ENCODE results near the gene TTC21A. TPM values are rescaled to one million over a fixed set of nuclear protein-coding genes. Genes with fewer than 3 reads are reported as not detected.
A peak's percentile ranks its signal among the peaks of the same experiment; 100 is the strongest.

Gene TTC21A
- polyA plus RNA-seq, 1 donor (not counting 4 experiments of a cell fraction or from before 2014, with no cell fraction given), result 1.3 TPM

DNA sequence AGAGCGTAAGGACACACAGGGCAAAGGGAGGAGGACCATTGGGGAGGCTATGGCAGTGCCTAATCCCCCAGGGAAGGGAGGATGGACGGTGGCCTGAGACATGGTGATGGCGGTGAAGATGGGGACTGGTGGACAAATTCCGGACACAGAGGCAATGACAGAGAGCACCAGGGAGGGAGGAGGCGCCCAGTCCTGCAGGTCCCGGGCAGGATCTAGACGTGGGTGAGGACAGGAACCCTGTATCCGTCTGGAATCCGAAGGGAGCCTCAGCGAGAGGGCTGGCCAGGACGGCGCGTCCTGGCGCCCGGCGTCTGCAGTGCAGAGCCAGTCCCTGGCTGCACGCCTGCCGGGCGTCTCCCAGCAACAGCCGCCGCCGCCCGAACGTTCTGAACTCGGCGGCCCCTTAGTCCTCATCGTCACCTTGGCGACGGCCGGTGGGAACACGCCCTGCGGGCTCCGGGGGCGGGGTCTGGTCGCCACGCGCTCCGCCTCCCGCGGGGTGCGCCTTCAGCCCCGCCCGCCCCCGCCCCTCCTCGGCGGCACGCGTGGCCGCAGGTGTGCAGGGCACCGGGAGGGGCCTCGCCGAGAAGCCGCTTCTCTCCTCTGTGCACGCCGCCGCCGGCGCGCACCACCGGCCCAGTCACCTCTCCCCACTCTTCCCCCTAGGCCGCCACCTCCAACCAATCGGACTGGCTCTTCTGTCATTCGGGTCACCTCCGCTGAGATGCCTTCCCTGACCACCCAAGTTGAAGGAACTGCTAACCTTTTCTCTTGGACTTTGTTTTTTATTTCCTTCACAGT lies 73.3 kb downstream of the TTC21A start:
- H3K27me3 ChIP-seq (ENCODE audit: control insufficient read depth, extremely low read depth, insufficient read depth, low read length), result no peaks in the 10 kb centered on the region
- H2AFZ ChIP-seq (ENCODE audit: control insufficient read depth, low read length), result peak overlapping the region; percentile 84
- H3K4me1 ChIP-seq (ENCODE audit: control insufficient read depth, extremely low read depth, insufficient read depth, low read length), result peaks cover 22% of the 10 kb centered on the region
- H4K20me1 ChIP-seq (ENCODE audit: control insufficient read depth, extremely low read depth, insufficient read depth, low read length), result no peaks in the 10 kb centered on the region
- peak overlapping the region; percentile 19 to 72 (median 49) for H3K4me3 ChIP-seq (ENCODE audit: control insufficient read depth in 2 of 3, extremely low read depth in 1 of 3, insufficient read depth in 2 of 3, low read depth in 1 of 3, low read length in 3 of 3)
- no peaks in the 10 kb centered on the region for H3K9me1 ChIP-seq (ENCODE audit: control insufficient read depth, extremely low read depth, insufficient read depth, low read length)
- no peaks in the 10 kb centered on the region for H3K9me3 ChIP-seq (ENCODE audit: control insufficient read depth, low read depth, low read length)
- H3K79me2 ChIP-seq (ENCODE audit: control insufficient read depth, insufficient read depth, low read length), result no peaks in the 10 kb centered on the region
- H3K4me2 ChIP-seq (ENCODE audit: control insufficient read depth, extremely low read depth, insufficient read depth, low read depth, low read length), result peak overlapping the region; percentile 80
- dilution Hi-C loops (cut with MboI; ENCODE audit: extremely low pct_ligation_motif_present, low sequenced_read_pairs), result no loop called here
- TF ChIP-seq, protein P1, sequence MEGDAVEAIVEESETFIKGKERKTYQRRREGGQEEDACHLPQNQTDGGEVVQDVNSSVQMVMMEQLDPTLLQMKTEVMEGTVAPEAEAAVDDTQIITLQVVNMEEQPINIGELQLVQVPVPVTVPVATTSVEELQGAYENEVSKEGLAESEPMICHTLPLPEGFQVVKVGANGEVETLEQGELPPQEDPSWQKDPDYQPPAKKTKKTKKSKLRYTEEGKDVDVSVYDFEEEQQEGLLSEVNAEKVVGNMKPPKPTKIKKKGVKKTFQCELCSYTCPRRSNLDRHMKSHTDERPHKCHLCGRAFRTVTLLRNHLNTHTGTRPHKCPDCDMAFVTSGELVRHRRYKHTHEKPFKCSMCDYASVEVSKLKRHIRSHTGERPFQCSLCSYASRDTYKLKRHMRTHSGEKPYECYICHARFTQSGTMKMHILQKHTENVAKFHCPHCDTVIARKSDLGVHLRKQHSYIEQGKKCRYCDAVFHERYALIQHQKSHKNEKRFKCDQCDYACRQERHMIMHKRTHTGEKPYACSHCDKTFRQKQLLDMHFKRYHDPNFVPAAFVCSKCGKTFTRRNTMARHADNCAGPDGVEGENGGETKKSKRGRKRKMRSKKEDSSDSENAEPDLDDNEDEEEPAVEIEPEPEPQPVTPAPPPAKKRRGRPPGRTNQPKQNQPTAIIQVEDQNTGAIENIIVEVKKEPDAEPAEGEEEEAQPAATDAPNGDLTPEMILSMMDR (optimal IDR thresholded peaks at IDR 0.05 in 1 of 3, IDR thresholded peaks at IDR 0.05 in 1 of 3, conservative IDR thresholded peaks at IDR 0.05 in 1 of 3; ENCODE audit: extremely low read depth in 1 of 3, insufficient read depth in 2 of 3, low read length in 3 of 3), result peak in 2 of 3 experiments; percentile 4 to 6
- no peak for TF ChIP-seq EZH2 (IDR thresholded peaks at IDR 0.05; ENCODE audit: low read length)
- no peaks in the 10 kb centered on the region for H3K36me3 ChIP-seq (ENCODE audit: control insufficient read depth in 2 of 2, extremely low read depth in 1 of 2, insufficient read depth in 2 of 2, low read length in 2 of 2)
- peak overlapping the region; percentile 60 for H3K9ac ChIP-seq (ENCODE audit: control insufficient read depth, extremely low read depth, insufficient read depth, low read length)
- peak; percentile 32 for DNase-seq (ENCODE audit: low read depth, low spot score)
- no peak overlapping the region for H3K27ac ChIP-seq (ENCODE audit: control insufficient read depth, insufficient read depth, low read length)
- FAIRE-seq, result no peak

DNA sequence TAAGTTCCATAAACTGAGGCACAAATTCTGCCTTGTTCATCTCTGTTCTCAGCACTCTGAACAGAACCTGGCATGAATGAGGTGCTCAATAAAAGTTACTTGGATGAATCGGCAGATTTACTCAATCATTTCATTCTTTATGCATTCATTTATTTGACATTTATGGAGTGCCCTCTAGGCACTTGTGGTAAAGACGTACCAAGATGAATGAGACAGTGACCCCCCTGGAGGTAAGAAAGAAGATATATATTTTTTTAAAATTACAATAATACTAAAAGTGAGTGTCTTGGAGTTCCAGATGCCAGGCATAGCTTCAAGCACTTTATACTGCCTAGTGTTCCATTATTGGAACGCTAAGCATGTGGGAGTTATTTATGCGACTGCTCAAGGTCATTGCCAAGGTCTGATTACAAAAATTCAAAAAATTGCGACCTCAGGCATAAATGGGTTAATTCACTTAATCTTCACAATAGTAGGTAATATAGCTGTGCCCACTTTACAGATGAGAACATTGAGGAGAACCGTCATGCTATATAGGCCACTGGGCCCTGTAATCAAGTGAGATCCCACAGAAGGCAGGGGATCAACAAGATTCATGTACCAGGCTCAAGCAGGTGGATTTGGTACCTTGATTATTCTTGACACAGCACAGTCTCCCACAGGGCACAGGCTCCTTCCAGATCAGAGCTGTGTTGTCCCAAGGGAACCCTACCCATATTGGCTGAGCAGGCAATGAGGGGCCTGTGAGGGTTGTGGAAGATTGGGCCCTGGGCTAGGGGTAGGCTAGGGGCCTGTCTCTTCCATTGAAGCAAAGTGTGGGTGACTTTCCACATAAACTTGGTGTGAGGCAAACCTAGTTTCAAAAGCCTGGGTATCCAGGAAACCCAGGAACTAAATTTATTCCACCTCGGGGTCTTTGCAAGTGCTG lies 74.2 kb downstream of the TTC21A start:
- Histone ChIP-seq H3K27ac (ENCODE audit: control insufficient read depth, insufficient read depth, low read length) (no peak overlapping the region), H3K4me2 (ENCODE audit: control insufficient read depth, extremely low read depth, insufficient read depth, low read depth, low read length) (peak overlapping the region; percentile 80), H2AFZ (ENCODE audit: control insufficient read depth, low read length) (no peak overlapping the region), H3K9ac (ENCODE audit: control insufficient read depth, extremely low read depth, insufficient read depth, low read length) (peak overlapping the region; percentile 40), H4K20me1 (ENCODE audit: control insufficient read depth, extremely low read depth, insufficient read depth, low read length) (no peaks in the 10 kb centered on the region), H3K9me1 (ENCODE audit: control insufficient read depth, extremely low read depth, insufficient read depth, low read length) (no peaks in the 10 kb centered on the region), H3K9me3 (ENCODE audit: control insufficient read depth, low read depth, low read length) (no peaks in the 10 kb centered on the region), H3K79me2 (ENCODE audit: control insufficient read depth, insufficient read depth, low read length) (no peaks in the 10 kb centered on the region), H3K36me3 (ENCODE audit: control insufficient read depth in 2 of 2, extremely low read depth in 1 of 2, insufficient read depth in 2 of 2, low read length in 2 of 2) (no peaks in the 10 kb centered on the region), H3K4me3 (ENCODE audit: control insufficient read depth in 2 of 3, extremely low read depth in 1 of 3, insufficient read depth in 2 of 3, low read depth in 1 of 3, low read length in 3 of 3) (peak overlapping the region in 2 of 3 experiments; percentile 32 to 60), H3K27me3 (ENCODE audit: control insufficient read depth, extremely low read depth, insufficient read depth, low read length) (no peaks in the 10 kb centered on the region), H3K4me1 (ENCODE audit: control insufficient read depth, extremely low read depth, insufficient read depth, low read length) (peaks cover 22% of the 10 kb centered on the region)
- FAIRE-seq (no peak), DNase-seq (ENCODE audit: low read depth, low spot score) (no peak)
- dilution Hi-C loops (cut with MboI; ENCODE audit: extremely low pct_ligation_motif_present, low sequenced_read_pairs), result no loop called here
- no peak for TF ChIP-seq EZH2 (IDR thresholded peaks at IDR 0.05; ENCODE audit: low read length)
